GM19324 (cell line): Measurements from ENCODE around the gene SHISA9.

ENCODE experiments used
- ATAC-seq: cut with Tn5 transposase; IDR thresholded peaks from one replicate; pipeline ENCODE4 v1.9.1; 2021; ENCODE audit warnings: mild to moderate bottlenecking, moderate library complexity; ENCODE audit not compliant: unreplicated experiment, low FRiP score

Gene SHISA9

GRCh38 chr16:13012601-13013000 lies 111.2 kb downstream of the SHISA9 start:
- no peak for ATAC-seq

GRCh38 chr16:13013043-13013442 lies 111.6 kb downstream of the SHISA9 start:
- no peak for ATAC-seq

- no peak for ATAC-seq
Measured at GRCh38 chr16:13014476-13014875, 113.1 kb downstream of the SHISA9 start.

GRCh38 chr16:13018026-13018425 lies 116.6 kb downstream of the SHISA9 start:
- no peak for ATAC-seq

GRCh38 chr16:13021996-13022395 lies 120.6 kb downstream of the SHISA9 start:
- ATAC-seq: no peak

GRCh38 chr16:13029786-13030185 lies 128.4 kb downstream of the SHISA9 start:
- no peak for ATAC-seq

GRCh38 chr16:13030769-13031168 lies 129.4 kb downstream of the SHISA9 start:
- ATAC-seq: no peak

GRCh38 chr16:13032911-13033310 lies 131.5 kb downstream of the SHISA9 start:
- no peak for ATAC-seq

GRCh38 chr16:13036600-13036999 lies 135.2 kb downstream of the SHISA9 start:
- no peak for ATAC-seq

- ATAC-seq: no peak
Measured at GRCh38 chr16:13038591-13038990, 137.2 kb downstream of the SHISA9 start.

GRCh38 chr16:13039526-13039925 lies 138.1 kb downstream of the SHISA9 start:
- ATAC-seq: no peak

GRCh38 chr16:13041180-13041579 lies 139.8 kb downstream of the SHISA9 start:
- no peak for ATAC-seq

GRCh38 chr16:13041646-13042290 lies 140.4 kb downstream of the SHISA9 start:
- no peak for ATAC-seq

- no peak for ATAC-seq
Measured at GRCh38 chr16:13042291-13042685, 140.9 kb downstream of the SHISA9 start.

GRCh38 chr16:13046061-13046821 lies 144.8 kb downstream of the SHISA9 start:
- ATAC-seq: no peak

GRCh38 chr16:13047276-13047675 lies 145.9 kb downstream of the SHISA9 start:
- no peak for ATAC-seq

- no peak for ATAC-seq
Measured at GRCh38 chr16:13049688-13050087, 148.3 kb downstream of the SHISA9 start.

GRCh38 chr16:13052431-13052830 lies 151.0 kb downstream of the SHISA9 start:
- ATAC-seq: no peak

- no peak for ATAC-seq
Measured at GRCh38 chr16:13055480-13055879, 154.1 kb downstream of the SHISA9 start.

- no peak for ATAC-seq
Measured at GRCh38 chr16:13056607-13057006, 155.2 kb downstream of the SHISA9 start.

GRCh38 chr16:13060932-13061331 lies 159.5 kb downstream of the SHISA9 start:
- no peak for ATAC-seq

- no peak for ATAC-seq
Measured at GRCh38 chr16:13061691-13062090, 160.3 kb downstream of the SHISA9 start.
